ENCODE measurements around the gene MRM2.

DNA sequence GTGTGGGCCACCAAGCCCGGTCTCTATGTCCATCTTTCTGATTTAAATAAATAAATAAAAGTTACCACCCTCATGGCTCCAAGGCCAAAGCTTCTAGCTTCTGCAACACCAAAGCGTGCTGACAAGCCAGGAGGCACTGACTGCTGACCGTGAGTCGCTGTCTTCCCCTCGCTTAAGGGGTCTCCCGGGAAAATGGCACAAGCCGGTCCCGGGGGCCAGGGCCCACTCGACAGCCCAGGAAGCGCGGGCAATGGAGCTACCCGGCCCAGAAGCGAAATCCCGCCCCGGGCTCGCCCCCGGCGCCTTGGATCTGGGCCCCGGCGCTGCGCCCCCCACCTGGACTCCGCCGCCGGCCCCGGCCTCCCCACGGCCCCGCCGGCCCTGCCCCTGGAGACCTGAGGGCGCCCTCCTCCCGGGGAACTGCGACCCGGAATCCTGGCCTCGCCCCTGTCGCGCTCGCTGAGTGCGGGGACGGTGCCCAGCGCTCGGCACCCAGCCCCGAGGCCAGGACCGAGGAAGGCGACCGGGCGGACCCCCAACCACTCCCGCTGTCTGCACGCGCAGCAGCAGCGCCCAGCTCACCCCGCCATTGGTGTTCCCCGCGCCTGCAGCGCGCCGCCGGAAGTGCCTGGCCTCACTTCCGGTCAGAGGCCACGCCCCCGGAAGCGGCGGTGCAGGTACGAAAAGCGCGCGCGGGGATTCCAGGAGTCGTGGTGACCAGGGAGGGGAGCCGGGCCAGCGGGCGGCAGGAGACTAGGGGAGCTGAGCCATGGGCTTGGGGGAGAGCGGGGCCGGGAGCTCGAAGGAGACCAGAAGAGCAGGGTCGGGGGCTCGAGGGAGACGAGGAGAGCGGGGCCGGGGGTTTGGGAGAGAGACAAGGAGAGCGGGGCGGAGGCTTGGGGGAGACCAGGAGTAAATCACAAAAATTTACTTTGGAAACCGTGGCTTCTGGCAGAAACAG is at the start of gene MRM2, which contains the start of gene NUDT1:
- TF ChIP-seq CTCF (IDR thresholded peaks at IDR 0.05; ENCODE audit: poor library complexity) (no peak), EZH2 (IDR thresholded peaks at IDR 0.05; ENCODE audit: borderline replicate concordance) (no peak), EZH2phosphoT487 (IDR thresholded peaks at IDR 0.05; ENCODE audit: low read depth, severe bottlenecking, unreplicated experiment) (no peak)

All from hepatocyte (in vitro differentiated cells).